ENCODE results near the gene OST4. TPM values are rescaled to one million over a fixed set of nuclear protein-coding genes. Genes with fewer than 3 reads are reported as not detected.
"Not testable (repeated sequence)": the region's sequence is repeated elsewhere in the genome, so short reads cannot be mapped to it uniquely, and the experiment has no call there.

The OST4 gene
- total RNA-seq, 8 experiments from 2014 or later = 289 to 626 (median 350) TPM

DNA sequence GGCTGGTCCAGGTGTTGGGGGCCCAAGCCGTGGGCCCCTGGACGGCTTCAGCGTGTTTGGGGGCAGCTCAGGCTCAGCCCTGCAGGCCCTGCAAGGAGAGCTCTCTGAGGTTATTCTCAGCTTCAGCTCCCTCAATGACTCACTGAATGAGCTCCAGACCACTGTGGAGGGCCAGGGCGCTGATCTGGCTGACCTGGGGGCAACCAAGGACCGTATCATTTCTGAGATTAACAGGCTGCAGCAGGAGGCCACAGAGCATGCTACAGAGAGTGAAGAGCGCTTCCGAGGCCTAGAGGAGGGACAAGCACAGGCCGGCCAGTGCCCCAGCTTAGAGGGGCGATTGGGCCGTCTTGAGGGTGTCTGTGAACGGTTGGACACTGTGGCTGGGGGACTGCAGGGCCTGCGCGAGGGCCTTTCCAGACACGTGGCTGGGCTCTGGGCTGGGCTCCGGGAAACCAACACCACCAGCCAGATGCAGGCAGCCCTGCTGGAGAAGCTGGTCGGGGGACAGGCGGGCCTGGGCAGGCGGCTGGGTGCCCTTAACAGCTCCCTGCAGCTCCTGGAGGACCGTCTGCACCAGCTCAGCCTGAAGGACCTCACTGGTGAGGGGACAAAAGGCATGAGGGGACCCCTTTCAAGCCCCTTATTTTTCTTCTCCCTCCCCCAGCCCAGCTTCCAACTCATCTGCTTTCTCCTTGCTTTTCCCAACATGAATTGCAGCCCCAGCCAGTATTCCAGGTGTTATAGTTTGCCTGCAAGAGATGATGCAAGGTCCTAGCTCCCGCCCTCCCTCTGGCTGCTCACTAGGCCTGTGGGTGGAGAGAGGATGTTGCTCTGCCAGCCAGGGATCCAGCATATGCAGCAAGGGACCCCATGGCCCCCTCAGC, 12.2 kb upstream of the OST4 start:
- no peak overlapping the region for H3K27ac ChIP-seq
- H3K4me3 ChIP-seq = no peak overlapping the region
- no peak for ATAC-seq (replicated peaks in 6 of 8)
- H3K4me1 ChIP-seq (replicated peaks in 1 of 2) = peaks cover 39 to 40% of the 10 kb centered on the region in 2 donors
- 80 to 100% (median 98%) methylated on average over 1 to 5 of the region's 20 CpGs; no CpG with 5 or more reads in 4 of the 10 experiments for WGBS, 10 experiments
- in situ Hi-C loops (cut with MboI; ENCODE audit: low pct_unique_long_range_greater_than_20kb in 2 of 9, low sequenced_read_pairs in 9 of 9, unreplicated experiment in 9 of 9) = loop anchor here in 2 of 9 experiments (25.0 kb wide), 2 partner anchors 121 to 129 kb away; partner anchors contain the start of genes ATRAID (in 1 of the 2), CAD (in 1 of the 2), MAPRE3 (in 1 of the 2) and SLC5A6 (in 1 of the 2)

DNA sequence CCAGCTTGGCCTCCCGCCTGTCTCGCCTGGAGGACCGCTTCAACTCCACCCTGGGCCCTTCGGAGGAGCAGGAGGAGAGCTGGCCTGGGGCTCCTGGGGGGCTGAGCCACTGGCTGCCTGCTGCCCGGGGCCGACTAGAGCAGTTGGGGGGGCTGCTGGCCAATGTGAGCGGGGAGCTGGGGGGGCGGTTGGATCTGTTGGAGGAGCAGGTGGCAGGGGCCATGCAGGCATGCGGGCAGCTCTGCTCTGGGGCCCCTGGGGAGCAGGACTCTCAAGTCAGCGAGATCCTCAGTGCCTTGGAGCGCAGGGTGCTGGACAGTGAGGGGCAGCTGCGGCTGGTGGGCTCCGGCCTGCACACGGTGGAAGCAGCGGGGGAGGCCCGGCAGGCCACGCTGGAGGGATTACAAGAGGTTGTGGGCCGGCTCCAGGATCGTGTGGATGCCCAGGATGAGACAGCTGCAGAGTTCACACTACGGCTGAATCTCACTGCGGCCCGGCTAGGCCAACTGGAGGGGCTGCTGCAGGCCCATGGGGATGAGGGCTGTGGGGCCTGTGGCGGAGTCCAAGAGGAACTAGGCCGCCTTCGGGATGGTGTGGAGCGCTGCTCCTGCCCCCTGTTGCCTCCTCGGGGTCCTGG, 11.4 kb upstream of the OST4 start:
- no peak for ATAC-seq (replicated peaks in 6 of 8)
- 83 to 100% (median 100%) methylated on average over 1 to 2 of the region's 27 CpGs; no CpG with 5 or more reads in 7 of the 10 experiments for WGBS, 10 experiments
- H3K4me3 ChIP-seq = no peak overlapping the region
- peaks cover 45 to 47% of the 10 kb centered on the region in 2 donors for H3K4me1 ChIP-seq (replicated peaks in 1 of 2)
- in situ Hi-C loops (cut with MboI; ENCODE audit: low pct_unique_long_range_greater_than_20kb in 2 of 9, low sequenced_read_pairs in 9 of 9, unreplicated experiment in 9 of 9) = loop anchor here in 2 of 9 experiments (25.0 kb wide), 2 partner anchors 121 to 129 kb away; partner anchors contain the start of genes ATRAID (in 1 of the 2), CAD (in 1 of the 2), MAPRE3 (in 1 of the 2) and SLC5A6 (in 1 of the 2)
- no peak overlapping the region for H3K27ac ChIP-seq

GRCh38 chr2:27081984-27082772, 10.7 kb upstream of the OST4 start:
- Histone ChIP-seq H3K4me3 (no peak overlapping the region), H3K4me1 (replicated peaks in 1 of 2) (peaks cover 40 to 41% of the 10 kb centered on the region in 2 donors), H3K27ac (peak overlapping the region; percentile 52 to 80)
- WGBS, 10 experiments = 76 to 100% (median 90%) methylated on average over 1 to 18 of the region's 38 CpGs; no CpG with 5 or more reads in 4 of the 10 experiments
- ATAC-seq (replicated peaks in 6 of 8) = no peak
- in situ Hi-C loops (cut with MboI; ENCODE audit: low pct_unique_long_range_greater_than_20kb in 2 of 9, low sequenced_read_pairs in 9 of 9, unreplicated experiment in 9 of 9) = loop anchor here in 2 of 9 experiments (25.0 kb wide), 2 partner anchors 120 to 130 kb away; partner anchors contain the start of genes ATRAID (in 1 of the 2), CAD (in 1 of the 2), MAPRE3 (in 1 of the 2) and SLC5A6 (in 1 of the 2)

DNA sequence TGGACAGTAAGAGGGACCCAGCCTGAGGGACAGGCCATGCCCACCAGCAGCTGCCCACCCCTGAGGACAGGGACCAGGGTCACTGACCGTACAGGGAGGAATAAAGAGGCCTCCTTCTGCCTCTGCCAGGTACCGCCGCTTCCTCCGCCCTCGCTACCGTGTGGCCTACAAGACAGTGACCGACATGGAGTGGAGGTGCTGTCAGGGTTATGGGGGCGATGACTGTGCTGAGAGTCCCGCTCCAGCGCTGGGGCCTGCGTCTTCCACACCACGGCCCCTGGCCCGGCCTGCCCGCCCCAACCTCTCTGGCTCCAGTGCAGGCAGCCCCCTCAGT, 9.1 kb upstream of the OST4 start:
- Histone ChIP-seq H3K27ac (no peak overlapping the region), H3K4me1 (replicated peaks in 1 of 2) (peaks cover 40 to 41% of the 10 kb centered on the region in 2 donors), H3K4me3 (no peak overlapping the region)
- in situ Hi-C loops (cut with MboI; ENCODE audit: low pct_unique_long_range_greater_than_20kb in 2 of 9, low sequenced_read_pairs in 9 of 9, unreplicated experiment in 9 of 9) = loop anchor here in 2 of 9 experiments (25.0 kb wide), 2 partner anchors 118 to 132 kb away; partner anchors contain the start of genes ATRAID (in 1 of the 2), CAD (in 1 of the 2), MAPRE3 (in 1 of the 2) and SLC5A6 (in 1 of the 2)
- ATAC-seq (replicated peaks in 6 of 8) = no peak
- WGBS, 10 experiments = 76 to 100% (median 90%) methylated on average over 1 to 6 of the region's 14 CpGs; no CpG with 5 or more reads in 6 of the 10 experiments

DNA sequence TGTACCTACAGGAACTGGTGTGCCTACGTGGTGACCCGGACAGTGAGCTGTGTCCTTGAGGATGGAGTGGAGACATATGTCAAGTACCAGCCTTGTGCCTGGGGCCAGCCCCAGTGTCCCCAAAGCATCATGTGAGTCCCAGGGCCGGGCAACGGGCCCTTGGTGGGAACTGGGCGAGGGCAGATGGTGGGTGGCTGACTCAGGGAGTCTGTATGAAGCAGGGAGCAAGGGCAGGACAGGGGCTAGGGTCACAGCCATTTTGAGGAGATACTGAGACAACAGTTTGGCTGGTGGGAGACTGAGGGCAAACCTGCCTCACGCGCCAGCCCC, 8.7 kb upstream of the OST4 start:
- Histone ChIP-seq H3K4me3 (no peak overlapping the region), H3K4me1 (replicated peaks in 1 of 2) (peaks cover 36 to 38% of the 10 kb centered on the region in 2 donors), H3K27ac (no peak overlapping the region)
- 20 to 100% (median 84%) methylated on average over 1 to 5 of the region's 7 CpGs; no CpG with 5 or more reads in 6 of the 10 experiments for WGBS, 10 experiments
- ATAC-seq (replicated peaks in 6 of 8) = no peak
- in situ Hi-C loops (cut with MboI; ENCODE audit: low pct_unique_long_range_greater_than_20kb in 2 of 9, low sequenced_read_pairs in 9 of 9, unreplicated experiment in 9 of 9) = loop anchor here in 2 of 9 experiments (25.0 kb wide), 2 partner anchors 118 to 132 kb away; partner anchors contain the start of genes ATRAID (in 1 of the 2), CAD (in 1 of the 2), MAPRE3 (in 1 of the 2) and SLC5A6 (in 1 of the 2)

GRCh38 chr2:27079233-27080139, 8.0 kb upstream of the OST4 start:
- ATAC-seq (replicated peaks in 6 of 8) = no peak
- H3K4me1 ChIP-seq (replicated peaks in 1 of 2) = peaks cover 33 to 34% of the 10 kb centered on the region in 2 donors
- no peak overlapping the region for H3K4me3 ChIP-seq
- 0 to 90% (median 54%) methylated on average over 1 to 4 of the region's 14 CpGs; no CpG with 5 or more reads in 5 of the 10 experiments for WGBS, 10 experiments
- in situ Hi-C loops (cut with MboI; ENCODE audit: low pct_unique_long_range_greater_than_20kb in 2 of 9, low sequenced_read_pairs in 9 of 9, unreplicated experiment in 9 of 9) = loop anchor here in 2 of 9 experiments (25.0 kb wide), 2 partner anchors 117 to 133 kb away; partner anchors contain the start of genes ATRAID (in 1 of the 2), CAD (in 1 of the 2), MAPRE3 (in 1 of the 2) and SLC5A6 (in 1 of the 2)
- peak overlapping the region; percentile 15 to 50 for H3K27ac ChIP-seq

DNA sequence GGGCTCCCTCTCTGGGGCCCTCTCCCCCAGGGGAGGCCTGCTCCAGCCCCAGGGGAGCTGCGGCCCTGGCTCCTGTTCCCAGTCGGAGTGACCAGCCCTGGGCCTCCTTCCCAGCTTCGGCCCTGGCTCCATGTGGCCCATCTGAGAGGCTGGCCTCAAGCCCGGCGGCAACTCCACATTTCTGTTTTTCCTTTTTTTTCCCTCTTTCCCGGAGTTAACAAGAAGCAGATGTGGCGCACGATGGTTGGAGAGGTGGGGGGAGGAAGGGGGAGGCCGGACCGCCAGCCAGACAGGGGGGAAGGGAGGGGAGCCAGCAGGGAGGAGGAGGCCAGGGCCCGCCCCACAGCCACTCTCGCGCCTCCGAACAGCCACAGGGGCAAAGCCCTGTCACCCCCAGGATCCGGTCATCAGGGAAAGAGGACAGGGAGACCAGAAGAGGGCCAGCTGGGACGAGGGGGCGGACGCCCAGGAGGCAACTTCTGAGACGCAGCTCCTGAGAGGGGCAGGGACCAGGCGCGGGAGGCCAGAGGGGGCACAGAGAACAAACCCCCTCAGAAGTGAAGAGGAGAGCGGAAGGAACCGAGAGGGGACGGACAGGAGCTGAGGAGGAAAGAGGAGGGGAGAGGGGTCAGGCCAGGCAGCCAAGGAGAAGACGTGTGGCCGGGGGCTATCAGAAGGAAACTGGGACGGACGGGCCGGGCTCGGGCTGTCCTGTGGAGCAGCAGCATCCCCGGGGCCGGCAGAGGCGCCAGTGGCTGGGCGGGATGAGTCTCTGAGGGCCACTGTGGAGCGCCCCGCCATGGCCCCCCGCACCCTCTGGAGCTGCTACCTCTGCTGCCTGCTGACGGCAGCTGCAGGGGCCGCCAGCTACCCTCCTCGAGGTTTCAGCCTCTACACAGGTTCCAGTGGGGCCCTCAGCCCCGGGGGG, 7.1 kb upstream of the OST4 start, which contains the start of gene EMILIN1:
EMILIN1 (plus strand) TSS at position 349 of the 928 bp plus-strand sequence; CDS start at position 800, 451 bp downstream.
- H3K27ac ChIP-seq = peak within 1 kb of the TSS in 1 of 2 donors; percentile 50
- in situ Hi-C loops (cut with MboI; ENCODE audit: low pct_unique_long_range_greater_than_20kb in 2 of 9, low sequenced_read_pairs in 9 of 9, unreplicated experiment in 9 of 9) = loop anchor here in 2 of 9 experiments (25.0 kb wide), 2 partner anchors 116 to 134 kb away; partner anchors contain the start of genes ATRAID (in 1 of the 2), CAD (in 1 of the 2), MAPRE3 (in 1 of the 2) and SLC5A6 (in 1 of the 2)
- WGBS, 10 experiments = 0% methylated on average over 1 of the region's 41 CpGs; no CpG with 5 or more reads in 9 of the 10 experiments
- no peak within 1 kb of the TSS for H3K4me3 ChIP-seq
- ATAC-seq (replicated peaks in 6 of 8) = peak in 6 of 8 experiments; percentile 2 to 68 (median 38)
- H3K4me1 ChIP-seq (replicated peaks in 1 of 2) = peaks cover 33 to 34% of the 10 kb centered on the region in 2 donors

DNA sequence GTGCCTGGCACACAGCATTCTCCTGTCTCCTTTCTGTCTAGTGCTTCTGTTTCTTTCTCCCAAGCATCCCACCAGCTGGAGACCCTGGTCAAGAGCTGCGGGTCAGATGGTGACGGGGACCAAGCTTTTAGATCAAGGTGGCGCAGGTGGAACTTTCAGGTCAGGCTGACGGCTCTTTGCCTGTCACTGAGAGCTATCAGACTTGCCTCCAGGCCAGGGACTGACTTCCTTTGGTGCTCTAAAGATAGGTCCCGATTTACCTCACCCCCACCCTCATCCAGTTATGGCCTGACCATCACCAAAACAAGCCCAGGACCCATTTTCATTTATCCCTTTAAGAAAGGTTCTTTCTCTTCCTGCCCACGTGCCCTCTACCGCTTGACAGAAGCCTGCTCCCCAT, 5.8 kb upstream of the OST4 start:
- no peak overlapping the region for H3K27ac ChIP-seq

GRCh38 chr2:27076323-27076722, 4.9 kb upstream of the OST4 start:
- no peak overlapping the region for H3K4me3 ChIP-seq
- in situ Hi-C loops (cut with MboI; ENCODE audit: low pct_unique_long_range_greater_than_20kb in 2 of 9, low sequenced_read_pairs in 9 of 9, unreplicated experiment in 9 of 9) = loop anchor here in 2 of 9 experiments (25.0 kb wide), 2 partner anchors 114 to 136 kb away; partner anchors contain the start of genes ATRAID (in 1 of the 2), CAD (in 1 of the 2), MAPRE3 (in 1 of the 2) and SLC5A6 (in 1 of the 2)
- peaks cover 32 to 35% of the 10 kb centered on the region in 2 donors for H3K4me1 ChIP-seq (replicated peaks in 1 of 2)
- no peak overlapping the region for H3K27ac ChIP-seq
- ATAC-seq (replicated peaks in 6 of 8) = no peak
- 22 to 87% (median 81%) methylated on average over 1 to 4 of the region's 4 CpGs; no CpG with 5 or more reads in 5 of the 10 experiments for WGBS, 10 experiments

More for the DNA sequence above, 5.8 kb upstream of the OST4 start:
- Histone ChIP-seq H3K4me3 (no peak overlapping the region), H3K4me1 (replicated peaks in 1 of 2) (peaks cover 38 to 40% of the 10 kb centered on the region in 2 donors)
- in situ Hi-C loops (cut with MboI; ENCODE audit: low pct_unique_long_range_greater_than_20kb in 2 of 9, low sequenced_read_pairs in 9 of 9, unreplicated experiment in 9 of 9) = loop anchor here in 2 of 9 experiments (25.0 kb wide), 2 partner anchors 115 to 135 kb away; partner anchors contain the start of genes ATRAID (in 1 of the 2), CAD (in 1 of the 2), MAPRE3 (in 1 of the 2) and SLC5A6 (in 1 of the 2)
- ATAC-seq (replicated peaks in 6 of 8) = no peak
- 82 to 100% (median 93%) methylated on average over 1 to 5 of the region's 7 CpGs; no CpG with 5 or more reads in 3 of the 10 experiments for WGBS, 10 experiments

DNA sequence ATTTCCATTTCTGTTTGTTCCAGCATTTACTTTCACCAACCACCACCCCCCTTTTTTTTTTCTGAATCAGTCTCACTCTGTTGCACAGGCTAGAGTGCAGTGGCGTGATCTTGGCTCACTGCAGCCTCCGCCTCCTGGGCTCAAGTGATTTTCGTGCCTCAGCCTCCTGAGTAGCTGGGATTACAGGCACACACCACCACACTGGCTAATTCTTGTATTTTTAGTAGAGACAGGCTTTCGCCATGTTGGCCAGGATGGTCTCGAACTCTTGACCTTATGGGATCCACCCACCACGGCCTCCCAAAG, 4.1 kb upstream of the OST4 start:
- ATAC-seq (replicated peaks in 6 of 8); H3K27ac ChIP-seq; H3K4me3 ChIP-seq: not testable (repeated sequence)
- in situ Hi-C loops (cut with MboI; ENCODE audit: low pct_unique_long_range_greater_than_20kb in 2 of 9, low sequenced_read_pairs in 9 of 9, unreplicated experiment in 9 of 9) = loop anchor here in 2 of 9 experiments (25.0 kb wide), 2 partner anchors 113 to 137 kb away; partner anchors contain the start of genes ATRAID (in 1 of the 2), CAD (in 1 of the 2), MAPRE3 (in 1 of the 2) and SLC5A6 (in 1 of the 2)
- WGBS, 10 experiments = 80 to 96% (median 89%) methylated on average over 1 to 5 of the region's 6 CpGs; no CpG with 5 or more reads in 5 of the 10 experiments
- H3K4me1 ChIP-seq (replicated peaks in 1 of 2) = peaks cover 29 to 30% of the 10 kb centered on the region in 2 donors
